Keratinocyte (primary cell): Measurements from ENCODE around the gene PALM2AKAP2. TPM values are rescaled to one million over a fixed set of nuclear protein-coding genes. Genes with fewer than 3 reads are reported as not detected.

Source experiments
- DNase-seq: peaks from one replicate; pipeline ENCODE4 v3.0.0-alpha.2; 2011; ENCODE audit warnings: low read depth, missing footprints, low spot score
- FAIRE-seq: peaks from 2 replicates; lab custom pipeline; 2011; peaks lifted over from hg19 to GRCh38; lab: Jason Lieb, UNC
- H2AFZ ChIP-seq: 2 replicates; pipeline ENCODE4 v1.6.0; 2012; ENCODE audit warnings: low read length, control low read depth, inconsistent platforms; ENCODE audit not compliant: control insufficient read depth
- H3K27ac ChIP-seq: 2 replicates; pipeline ENCODE4 v1.5.1; 2011; ENCODE audit warnings: low read length; ENCODE audit not compliant: control insufficient read depth, insufficient read depth
- H3K27me3 ChIP-seq: 3 replicates; pipeline ENCODE4 v1.6.0; 2011; ENCODE audit warnings: low read length; ENCODE audit not compliant: control insufficient read depth, insufficient read depth; ENCODE audit errors: extremely low read depth
- H3K36me3 ChIP-seq, 2 experiments: 2 replicates in 1 of 2; 3 replicates in 1 of 2; pipeline ENCODE4 v1.5.1; 2011; ENCODE audit warnings: low read length in 2 of 2, mild to moderate bottlenecking in 1 of 2; ENCODE audit not compliant: control insufficient read depth in 2 of 2, insufficient read depth in 2 of 2; ENCODE audit errors: extremely low read depth in 1 of 2
- H3K4me1 ChIP-seq: 3 replicates; pipeline ENCODE4 v1.5.1; 2011; ENCODE audit warnings: low read length; ENCODE audit not compliant: control insufficient read depth, insufficient read depth; ENCODE audit errors: extremely low read depth
- H3K4me2 ChIP-seq: 3 replicates; pipeline ENCODE4 v1.6.0; 2011; ENCODE audit warnings: low read depth, low read length; ENCODE audit not compliant: control insufficient read depth, insufficient read depth; ENCODE audit errors: extremely low read depth
- H3K4me3 ChIP-seq, 3 experiments: fragments of 200-600 bp in 1 of 3; sonication (generic) in 1 of 3; 2 replicates in 2 of 3; 3 replicates in 1 of 3; pipeline ENCODE4 v1.5.1; 2011 to 2016; ENCODE audit warnings: low read length in 3 of 3, mild to moderate bottlenecking in 3 of 3, control low read depth in 2 of 3, inconsistent platforms in 1 of 3, low read depth in 1 of 3, mixed read lengths in 1 of 3, mixed run types in 1 of 3, moderate library complexity in 1 of 3; ENCODE audit not compliant: control insufficient read depth in 2 of 3, insufficient read depth in 2 of 3; ENCODE audit errors: extremely low read depth in 1 of 3
- H3K79me2 ChIP-seq: 2 replicates; pipeline ENCODE4 v1.6.0; 2012; ENCODE audit warnings: low read length; ENCODE audit not compliant: control insufficient read depth, insufficient read depth
- H3K9ac ChIP-seq: 3 replicates; pipeline ENCODE4 v1.6.0; 2011; ENCODE audit warnings: low read length; ENCODE audit not compliant: control insufficient read depth, insufficient read depth; ENCODE audit errors: extremely low read depth
- H3K9me1 ChIP-seq: 3 replicates; pipeline ENCODE4 v1.6.0; 2011; ENCODE audit warnings: low read length; ENCODE audit not compliant: control insufficient read depth, insufficient read depth; ENCODE audit errors: extremely low read depth
- H3K9me3 ChIP-seq: 2 replicates; pipeline ENCODE4 v1.5.1; 2012; ENCODE audit warnings: low read depth, low read length; ENCODE audit not compliant: control insufficient read depth
- H4K20me1 ChIP-seq: 3 replicates; pipeline ENCODE4 v1.6.0; 2011; ENCODE audit warnings: low read length; ENCODE audit not compliant: control insufficient read depth, insufficient read depth; ENCODE audit errors: extremely low read depth
- EZH2 ChIP-seq: IDR thresholded peaks from one replicate; pipeline ENCODE4 v1.6.1; 2012; ENCODE audit warnings: inconsistent platforms, mild to moderate bottlenecking, low read length, moderate library complexity
- dilution Hi-C: fragments of 300-500 bp; cut with MboI; formaldehyde crosslinking; loops from one replicate; pipeline ENCODE4 v1.7.0; 2020; ENCODE audit warnings: low sequenced_read_pairs; ENCODE audit not compliant: extremely low pct_ligation_motif_present
- polyA plus RNA-seq, 5 experiments: library from polyadenylated mRNA; depleted of rRNA in 3 of 5; stranded (reverse) in 3 of 5; stranded (forward) in 1 of 5; unstranded in 1 of 5; fragments of >200 nt; gene quantifications; 1 replicate in 1 of 5; 2 replicates in 3 of 5; 3 replicates in 1 of 5; pipeline versions ENCODE4 v1.2.1 to v1.2.3, GENCODE V29; 2011 to 2012; ENCODE audit warnings: missing spikeins in 2 of 5, low read depth in 1 of 5, low replicate concordance in 1 of 5
- TF ChIP-seq, protein P1 (sequence below), 3 experiments: IDR thresholded peaks in 1 of 3; conservative IDR thresholded peaks in 1 of 3; optimal IDR thresholded peaks in 1 of 3; 2 replicates in 2 of 3; 3 replicates in 1 of 3; pipeline versions ENCODE3 to v1.5.1; 2011; ENCODE audit warnings: low read length in 3 of 3, mild to moderate bottlenecking in 3 of 3, moderate library complexity in 2 of 3, control low read depth in 1 of 3, inconsistent platforms in 1 of 3; ENCODE audit not compliant: insufficient read depth in 2 of 3; ENCODE audit errors: extremely low read depth in 1 of 3

PALM2AKAP2 gene
- polyA plus RNA-seq, 1 donor (not counting 4 experiments of a cell fraction or from before 2014, with no cell fraction given) = 3.6 TPM

DNA sequence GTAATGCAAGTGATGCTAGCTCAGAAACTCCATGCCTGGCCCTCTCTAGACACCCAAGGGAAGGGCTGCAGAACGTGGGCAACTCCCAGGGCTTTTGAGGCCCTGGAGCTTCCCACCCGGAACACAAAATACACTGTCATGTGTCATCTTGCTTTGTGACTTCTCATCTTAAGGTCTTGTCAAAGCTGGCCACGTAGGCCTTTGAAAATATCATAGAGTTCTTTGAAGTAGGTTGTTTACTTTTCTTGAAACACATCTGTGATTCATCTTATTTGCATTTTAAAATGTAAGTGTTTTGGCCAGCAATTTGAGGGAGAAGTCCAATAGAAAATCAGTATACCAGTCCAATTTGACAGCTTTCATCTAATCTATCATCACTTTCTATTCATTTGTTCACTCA, 40.2 kb upstream of the PALM2AKAP2 start:
- DNase-seq = no peak
- FAIRE-seq = no peak

DNA sequence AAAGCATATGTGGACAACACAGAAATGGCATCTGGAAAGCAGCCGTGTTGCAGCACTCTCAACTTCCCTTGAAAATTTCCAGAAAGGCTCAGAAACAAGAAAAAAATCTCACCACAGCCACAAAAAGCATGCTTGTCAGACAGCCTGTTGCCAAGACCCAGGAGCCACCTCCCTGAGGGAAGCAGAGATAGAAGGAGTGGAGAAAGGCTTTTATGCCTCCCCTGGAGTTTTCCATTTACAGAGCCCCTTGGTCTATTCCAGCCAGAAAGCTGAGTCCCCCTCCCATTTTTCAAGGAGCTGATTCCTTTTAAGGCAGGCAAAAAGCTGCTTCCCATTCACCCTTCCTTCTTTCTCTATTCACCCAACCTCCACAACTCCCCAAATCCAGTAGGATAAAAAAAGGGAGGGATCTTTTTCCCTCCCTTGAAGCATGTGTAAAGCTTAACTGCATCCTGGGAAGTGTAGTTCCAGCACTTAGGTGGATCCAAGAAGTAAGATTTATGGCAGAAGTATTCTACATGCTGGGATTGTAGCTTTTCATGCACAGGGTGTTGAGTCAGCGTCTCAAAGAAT, 37.1 kb upstream of the PALM2AKAP2 start:
- Histone ChIP-seq H3K4me2 (no peak overlapping the region), H3K27ac (no peak overlapping the region), H2AFZ (no peak overlapping the region), H3K4me1 (no peaks in the 10 kb centered on the region), H3K79me2 (no peaks in the 10 kb centered on the region), H3K9me1 (no peaks in the 10 kb centered on the region), H3K9me3 (no peaks in the 10 kb centered on the region), H3K36me3 (no peaks in the 10 kb centered on the region), H3K9ac (no peak overlapping the region), H4K20me1 (no peaks in the 10 kb centered on the region), H3K27me3 (peaks cover 9% of the 10 kb centered on the region), H3K4me3 (no peak overlapping the region)
- TF ChIP-seq, protein P1, sequence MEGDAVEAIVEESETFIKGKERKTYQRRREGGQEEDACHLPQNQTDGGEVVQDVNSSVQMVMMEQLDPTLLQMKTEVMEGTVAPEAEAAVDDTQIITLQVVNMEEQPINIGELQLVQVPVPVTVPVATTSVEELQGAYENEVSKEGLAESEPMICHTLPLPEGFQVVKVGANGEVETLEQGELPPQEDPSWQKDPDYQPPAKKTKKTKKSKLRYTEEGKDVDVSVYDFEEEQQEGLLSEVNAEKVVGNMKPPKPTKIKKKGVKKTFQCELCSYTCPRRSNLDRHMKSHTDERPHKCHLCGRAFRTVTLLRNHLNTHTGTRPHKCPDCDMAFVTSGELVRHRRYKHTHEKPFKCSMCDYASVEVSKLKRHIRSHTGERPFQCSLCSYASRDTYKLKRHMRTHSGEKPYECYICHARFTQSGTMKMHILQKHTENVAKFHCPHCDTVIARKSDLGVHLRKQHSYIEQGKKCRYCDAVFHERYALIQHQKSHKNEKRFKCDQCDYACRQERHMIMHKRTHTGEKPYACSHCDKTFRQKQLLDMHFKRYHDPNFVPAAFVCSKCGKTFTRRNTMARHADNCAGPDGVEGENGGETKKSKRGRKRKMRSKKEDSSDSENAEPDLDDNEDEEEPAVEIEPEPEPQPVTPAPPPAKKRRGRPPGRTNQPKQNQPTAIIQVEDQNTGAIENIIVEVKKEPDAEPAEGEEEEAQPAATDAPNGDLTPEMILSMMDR (optimal IDR thresholded peaks at IDR 0.05 in 1 of 3, IDR thresholded peaks at IDR 0.05 in 1 of 3, conservative IDR thresholded peaks at IDR 0.05 in 1 of 3; ENCODE audit: extremely low read depth in 1 of 3, insufficient read depth in 2 of 3, low read length in 3 of 3) = no peak
- FAIRE-seq (no peak), DNase-seq (no peak)
- dilution Hi-C loops = no loop called here

More for the DNA sequence above, 40.2 kb upstream of the PALM2AKAP2 start:
- H4K20me1 ChIP-seq = no peaks in the 10 kb centered on the region
- H3K27ac ChIP-seq = no peak overlapping the region
- H3K36me3 ChIP-seq = no peaks in the 10 kb centered on the region
- no peaks in the 10 kb centered on the region for H3K79me2 ChIP-seq
- no peaks in the 10 kb centered on the region for H3K4me1 ChIP-seq
- no peaks in the 10 kb centered on the region for H3K9me3 ChIP-seq
- dilution Hi-C loops = no loop called here
- no peak overlapping the region for H3K9ac ChIP-seq
- no peak overlapping the region for H2AFZ ChIP-seq
- H3K27me3 ChIP-seq = peaks cover 9% of the 10 kb centered on the region
- no peak overlapping the region for H3K4me3 ChIP-seq
- H3K4me2 ChIP-seq = no peak overlapping the region
- TF ChIP-seq EZH2 = no peak
- TF ChIP-seq, protein P1 (optimal IDR thresholded peaks at IDR 0.05 in 1 of 3, IDR thresholded peaks at IDR 0.05 in 1 of 3, conservative IDR thresholded peaks at IDR 0.05 in 1 of 3; ENCODE audit: extremely low read depth in 1 of 3, insufficient read depth in 2 of 3, low read length in 3 of 3) = no peak
- no peaks in the 10 kb centered on the region for H3K9me1 ChIP-seq
